Cortex of kidney (tissue), 1 donor: Measurements from ENCODE around the gene UQCC5.

Experiments
- DNase-seq: peaks from one replicate; lab custom pipeline; 2025; lab: John Stamatoyannopoulos, UW

UQCC5 gene

GRCh38 chr3:52570076-52570475, 33.7 kb downstream of the UQCC5 start:
- no peak for DNase-seq

DNA sequence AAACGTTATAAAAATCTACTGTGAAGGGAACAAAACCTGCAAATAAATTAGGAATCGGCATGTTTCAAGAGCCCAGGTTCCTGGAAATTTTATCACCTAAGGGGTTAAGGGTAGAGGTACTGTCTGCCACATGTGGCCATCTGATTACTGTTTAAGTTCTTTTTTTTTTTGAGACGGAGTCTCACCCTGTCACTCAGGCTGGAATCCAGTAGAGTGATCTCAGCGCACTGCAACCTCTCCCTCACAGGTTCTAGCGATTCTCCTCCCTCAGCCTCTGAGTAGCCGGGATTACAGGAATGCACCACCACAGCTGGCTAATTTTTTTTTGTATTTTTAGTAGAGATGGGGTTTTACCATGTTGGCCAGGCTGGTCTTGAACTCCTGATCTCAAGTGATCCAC, 35.8 kb downstream of the UQCC5 start:
- DNase-seq = no peak

DNA sequence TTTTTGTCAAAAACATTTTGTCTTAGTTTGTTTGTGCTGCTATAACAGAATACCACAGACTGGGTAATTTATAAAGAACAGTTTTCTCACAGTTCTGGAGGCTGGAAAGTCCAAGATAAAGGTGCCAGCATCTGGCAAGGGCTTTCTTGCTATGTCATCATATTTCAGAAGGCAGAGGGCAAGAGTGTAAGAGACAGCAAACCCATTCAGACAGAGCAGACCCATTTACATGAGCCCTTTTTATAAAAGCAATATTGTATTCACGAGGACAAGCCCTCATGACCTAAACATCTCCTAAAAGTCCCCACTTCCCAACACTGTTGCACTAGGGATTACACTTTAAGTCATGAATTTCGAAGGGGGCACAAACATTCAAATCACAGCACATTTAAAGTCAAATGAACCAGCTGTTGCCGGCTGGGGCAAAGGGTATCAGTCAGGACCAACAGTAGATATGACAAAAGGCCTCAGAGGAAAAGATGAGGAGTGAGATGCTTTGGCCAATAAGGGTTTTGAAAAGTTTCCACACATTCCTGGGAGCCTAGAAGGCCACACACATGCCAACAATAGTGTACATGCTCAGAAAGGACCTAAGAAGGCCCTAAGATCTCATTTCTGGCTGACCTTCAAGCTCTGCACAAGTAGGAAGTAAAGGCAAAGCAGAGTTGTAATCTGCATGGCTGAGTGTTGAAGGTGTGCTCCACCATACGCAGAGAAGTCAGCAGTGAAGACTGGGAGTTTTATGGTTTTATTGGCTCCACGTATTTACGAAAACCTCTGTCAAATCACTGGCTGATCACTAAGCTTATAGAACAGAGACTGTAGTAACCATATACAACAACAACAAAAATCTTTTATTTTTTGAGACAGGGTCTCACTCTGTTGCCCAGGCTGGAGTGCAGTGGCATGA, 37.9 kb downstream of the UQCC5 start:
- no peak for DNase-seq
